ENCODE data around the gene DUOX1. TPM values are rescaled to one million over a fixed set of nuclear protein-coding genes. Genes with fewer than 3 reads are reported as not detected.

The DUOX1 gene
- total RNA-seq, 1 donor from 2014 or later, result 98.7 TPM

- Histone ChIP-seq H3K4me1 (peaks cover 1% of the 10 kb centered on the region), H3K9me3 (no peaks in the 10 kb centered on the region), H3K4me3 (no peak overlapping the region), H3K27me3 (no peaks in the 10 kb centered on the region), H3K36me3 (peaks cover 0 to 15% of the 10 kb centered on the region in 2 donors), H3K27ac (no peak overlapping the region)
- intact Hi-C loops (cut with DNase I), result no loop called here
- TF ChIP-seq POLR2AphosphoS5 (IDR thresholded peaks at IDR 0.05; ENCODE audit: insufficient read depth in 1 of 2, low read depth in 1 of 2), result no peak
- no peak for TF ChIP-seq CTCF (IDR thresholded peaks at IDR 0.05)
- no peak for TF ChIP-seq POLR2A (IDR thresholded peaks at IDR 0.05)
- no peak for DNase-seq (ENCODE audit: extremely low spot score in 2 of 2)
Observed at GRCh38 chr15:45150997-45151396, 21.2 kb downstream of the DUOX1 start.

- Histone ChIP-seq H3K27ac (no peak overlapping the region), H3K27me3 (no peaks in the 10 kb centered on the region), H3K36me3 (peaks cover 0 to 15% of the 10 kb centered on the region in 2 donors), H3K4me1 (peaks cover under 1% of the 10 kb centered on the region), H3K4me3 (no peak overlapping the region), H3K9me3 (no peaks in the 10 kb centered on the region)
- DNase-seq (ENCODE audit: extremely low spot score in 2 of 2), result no peak
- intact Hi-C loops (cut with DNase I), result no loop called here
- TF ChIP-seq CTCF (IDR thresholded peaks at IDR 0.05) (no peak), POLR2AphosphoS5 (IDR thresholded peaks at IDR 0.05; ENCODE audit: insufficient read depth in 1 of 2, low read depth in 1 of 2) (no peak), POLR2A (IDR thresholded peaks at IDR 0.05) (no peak)
Observed at GRCh38 chr15:45151998-45152828, 22.4 kb downstream of the DUOX1 start.

GRCh38 chr15:45155739-45156138 lies 25.9 kb downstream of the DUOX1 start:
- DNase-seq (ENCODE audit: extremely low spot score in 2 of 2), result no peak
- intact Hi-C loops (cut with DNase I), result no loop called here
- H3K36me3 ChIP-seq, result peaks cover 0 to 11% of the 10 kb centered on the region in 2 donors
- TF ChIP-seq CTCF (IDR thresholded peaks at IDR 0.05), result no peak
- TF ChIP-seq POLR2A (IDR thresholded peaks at IDR 0.05), result no peak
- TF ChIP-seq POLR2AphosphoS5 (IDR thresholded peaks at IDR 0.05; ENCODE audit: insufficient read depth in 1 of 2, low read depth in 1 of 2), result no peak
- no peak overlapping the region for H3K4me3 ChIP-seq
- H3K4me1 ChIP-seq, result peaks cover 10% of the 10 kb centered on the region
- no peak overlapping the region for H3K27ac ChIP-seq
- no peaks in the 10 kb centered on the region for H3K27me3 ChIP-seq
- H3K9me3 ChIP-seq, result no peaks in the 10 kb centered on the region

GRCh38 chr15:45156744-45157455 lies 27.1 kb downstream of the DUOX1 start:
- H3K27ac ChIP-seq, result peak overlapping the region; percentile 39
- H3K4me1 ChIP-seq, result peaks cover 16% of the 10 kb centered on the region
- no peaks in the 10 kb centered on the region for H3K27me3 ChIP-seq
- peaks cover 0 to 9% of the 10 kb centered on the region in 2 donors for H3K36me3 ChIP-seq
- no peaks in the 10 kb centered on the region for H3K9me3 ChIP-seq
- DNase-seq (ENCODE audit: extremely low spot score in 2 of 2), result no peak
- no peak for TF ChIP-seq POLR2A (IDR thresholded peaks at IDR 0.05)
- TF ChIP-seq CTCF (IDR thresholded peaks at IDR 0.05), result no peak
- TF ChIP-seq POLR2AphosphoS5 (IDR thresholded peaks at IDR 0.05; ENCODE audit: insufficient read depth in 1 of 2, low read depth in 1 of 2), result no peak
- intact Hi-C loops (cut with DNase I), result no loop called here
- H3K4me3 ChIP-seq, result no peak overlapping the region
